ENCODE data around the gene ASCC2.
"Not testable (repeated sequence)": the region's sequence is repeated elsewhere in the genome, so short reads cannot be mapped to it uniquely, and the experiment has no call there.

ASCC2 gene, protein sequence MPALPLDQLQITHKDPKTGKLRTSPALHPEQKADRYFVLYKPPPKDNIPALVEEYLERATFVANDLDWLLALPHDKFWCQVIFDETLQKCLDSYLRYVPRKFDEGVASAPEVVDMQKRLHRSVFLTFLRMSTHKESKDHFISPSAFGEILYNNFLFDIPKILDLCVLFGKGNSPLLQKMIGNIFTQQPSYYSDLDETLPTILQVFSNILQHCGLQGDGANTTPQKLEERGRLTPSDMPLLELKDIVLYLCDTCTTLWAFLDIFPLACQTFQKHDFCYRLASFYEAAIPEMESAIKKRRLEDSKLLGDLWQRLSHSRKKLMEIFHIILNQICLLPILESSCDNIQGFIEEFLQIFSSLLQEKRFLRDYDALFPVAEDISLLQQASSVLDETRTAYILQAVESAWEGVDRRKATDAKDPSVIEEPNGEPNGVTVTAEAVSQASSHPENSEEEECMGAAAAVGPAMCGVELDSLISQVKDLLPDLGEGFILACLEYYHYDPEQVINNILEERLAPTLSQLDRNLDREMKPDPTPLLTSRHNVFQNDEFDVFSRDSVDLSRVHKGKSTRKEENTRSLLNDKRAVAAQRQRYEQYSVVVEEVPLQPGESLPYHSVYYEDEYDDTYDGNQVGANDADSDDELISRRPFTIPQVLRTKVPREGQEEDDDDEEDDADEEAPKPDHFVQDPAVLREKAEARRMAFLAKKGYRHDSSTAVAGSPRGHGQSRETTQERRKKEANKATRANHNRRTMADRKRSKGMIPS

DNA sequence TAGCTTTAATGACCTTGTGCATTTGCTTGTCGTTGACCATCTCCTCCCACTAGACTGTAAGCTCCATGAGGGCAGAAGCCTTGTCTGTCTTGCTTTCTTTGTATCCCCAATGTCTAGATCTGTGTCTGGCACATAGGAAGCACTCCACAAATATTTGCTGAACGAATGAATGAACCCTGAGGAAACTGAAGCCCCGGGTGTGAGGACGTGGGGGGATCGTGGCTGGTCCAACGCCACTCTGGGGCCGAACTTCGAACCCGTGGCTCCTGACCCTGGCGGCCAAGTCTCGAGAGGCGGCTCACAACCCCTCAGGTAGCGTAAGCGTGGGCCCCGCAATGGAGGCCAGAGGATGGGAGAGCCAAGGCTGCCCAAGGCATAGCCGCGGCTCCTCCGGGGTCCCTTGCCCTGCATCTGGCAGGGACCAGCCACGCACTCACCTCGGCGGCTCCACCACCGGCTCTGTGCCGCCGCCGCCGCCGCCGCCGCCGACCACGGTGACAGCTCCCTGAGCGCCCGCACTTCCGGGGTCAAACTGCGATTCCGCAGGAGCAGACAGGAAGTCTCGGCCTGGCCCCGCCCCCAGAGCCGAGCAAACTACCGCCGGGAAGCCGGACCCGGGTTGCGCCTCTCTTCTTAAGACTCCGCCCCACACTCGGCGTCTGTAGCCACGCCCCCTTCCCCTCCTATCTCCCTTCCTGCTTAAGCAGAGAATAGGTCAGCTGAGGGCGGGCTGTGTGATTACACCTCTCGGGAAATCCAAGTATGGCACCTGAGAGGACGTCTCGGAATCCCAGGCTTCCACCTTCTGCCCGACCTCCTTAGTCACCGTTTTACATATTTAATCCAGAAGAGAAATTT lies at the start of gene ASCC2:
Gene ASCC2, minus strand, starts transcription at position 534 of the 858 bp plus-strand sequence. CDS start 5,949 bp downstream, outside the sequence.
- FAIRE-seq: peak; percentile 92

DNA sequence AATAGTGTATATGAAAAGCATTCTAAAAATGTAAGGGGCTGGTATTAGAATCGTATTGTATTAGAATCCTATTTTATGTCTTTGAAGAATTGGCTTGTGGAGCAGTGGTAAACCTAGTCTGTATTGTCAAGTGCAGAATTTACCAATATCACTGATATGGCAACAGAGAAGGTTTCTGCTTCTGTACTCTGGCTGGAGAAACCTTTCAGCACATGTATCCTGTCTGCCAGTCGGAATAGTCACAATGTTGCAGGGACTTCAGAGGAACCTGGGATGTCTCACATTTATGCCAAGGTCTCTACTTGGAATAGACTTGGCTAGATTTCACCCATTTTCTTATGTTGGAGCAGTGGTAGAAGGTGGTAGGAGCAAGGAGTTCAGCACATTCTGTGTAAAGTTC lies 49.3 kb upstream of the ASCC2 start:
- FAIRE-seq: no peak

DNA sequence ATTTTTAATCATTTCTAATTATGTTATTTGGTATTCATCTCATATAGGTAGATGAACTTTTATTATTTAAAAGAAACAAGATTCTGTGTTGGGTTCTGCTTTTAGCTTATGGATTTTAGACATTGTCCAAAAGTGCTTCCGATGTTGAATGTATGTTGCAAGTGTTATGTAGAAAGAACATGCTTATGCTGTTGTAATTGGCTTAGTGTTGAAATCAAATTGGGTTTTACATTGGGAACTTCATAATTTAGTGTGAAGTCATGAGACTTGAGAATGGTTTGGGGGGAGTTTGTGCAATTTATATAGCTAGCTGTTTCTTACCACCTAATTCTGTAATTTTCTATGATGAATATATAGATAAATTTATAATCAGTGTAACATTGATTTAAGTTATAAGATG lies 48.5 kb upstream of the ASCC2 start:
- peak; percentile 21 for FAIRE-seq

DNA sequence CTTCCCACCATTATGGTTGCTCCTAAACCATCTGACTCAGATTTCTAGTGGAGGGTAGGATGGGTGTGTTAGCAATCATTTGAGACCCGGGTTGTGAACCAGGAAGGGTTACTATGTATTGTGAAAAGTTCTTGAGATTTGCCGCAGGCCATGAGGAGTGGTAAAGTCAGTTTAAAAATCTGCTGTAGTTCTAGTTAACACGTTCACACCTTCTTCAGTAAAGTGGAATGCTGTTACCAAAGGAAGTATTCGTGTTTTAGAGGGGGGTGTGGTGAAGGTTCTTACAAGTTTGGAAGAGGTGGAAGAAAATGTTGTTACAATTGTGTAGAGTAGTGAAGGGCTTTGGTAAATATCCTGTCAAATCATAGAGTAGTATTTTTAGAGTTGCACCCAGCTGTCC lies 47.5 kb upstream of the ASCC2 start:
- no peak for FAIRE-seq

DNA sequence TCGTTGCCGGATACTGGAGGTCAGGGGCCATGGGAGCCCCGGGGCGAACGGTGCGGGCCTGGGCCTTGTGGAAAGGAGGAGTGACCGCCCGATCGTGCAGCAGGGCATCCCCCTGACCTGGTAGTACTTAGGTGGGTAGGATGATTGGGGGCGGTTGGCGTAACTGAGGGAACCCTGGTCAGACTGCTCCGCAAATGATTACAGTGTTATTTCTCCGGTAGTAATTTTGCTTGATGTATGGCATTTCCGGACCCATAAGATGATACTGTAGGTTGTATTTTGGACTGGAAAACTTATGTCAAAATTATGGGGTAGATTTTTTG lies 45.7 kb upstream of the ASCC2 start:
- no peak for FAIRE-seq

DNA sequence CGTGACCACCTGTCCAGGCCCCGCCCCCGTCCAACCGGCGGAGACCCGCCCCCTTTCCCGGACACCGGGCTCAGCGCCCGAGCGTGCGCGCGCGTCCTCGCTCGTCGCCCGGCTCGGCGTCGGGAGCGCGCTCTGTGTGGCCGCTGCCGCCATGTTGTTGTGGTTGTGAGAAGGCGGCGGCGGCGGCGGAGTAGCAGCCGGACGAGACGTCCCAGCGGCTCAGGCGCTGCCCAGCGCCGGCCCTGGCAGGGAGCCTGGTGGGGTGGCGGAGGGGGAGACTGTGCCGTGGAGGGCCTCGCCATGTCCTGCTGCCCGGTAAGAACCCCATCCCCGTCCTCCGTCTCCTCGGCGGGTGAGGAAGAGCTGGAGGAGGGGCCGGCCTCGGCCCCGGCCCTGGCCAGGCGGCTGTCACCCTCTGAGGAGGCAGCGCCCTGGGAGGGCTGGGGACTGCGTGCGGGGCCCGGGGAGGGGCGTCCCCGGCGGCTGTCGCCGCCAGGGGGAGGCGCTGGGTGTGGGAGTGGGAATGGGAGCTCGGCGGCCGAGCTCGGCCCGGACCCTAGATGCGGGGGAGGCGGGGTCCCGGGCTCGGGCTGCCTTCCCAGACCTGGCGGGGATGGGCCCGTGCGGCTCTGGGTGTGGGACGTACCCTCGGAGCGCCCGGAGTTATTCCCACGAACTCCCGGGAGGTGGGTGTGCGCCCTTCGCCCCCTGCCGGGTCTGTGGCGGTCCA lies 45.1 kb upstream of the ASCC2 start, which contains the start of gene MTMR3:
Gene MTMR3, plus strand, starts transcription at position 130 of the 730 bp plus-strand sequence. CDS start 87,886 bp downstream, outside the sequence.
- FAIRE-seq: peak; percentile 51

DNA sequence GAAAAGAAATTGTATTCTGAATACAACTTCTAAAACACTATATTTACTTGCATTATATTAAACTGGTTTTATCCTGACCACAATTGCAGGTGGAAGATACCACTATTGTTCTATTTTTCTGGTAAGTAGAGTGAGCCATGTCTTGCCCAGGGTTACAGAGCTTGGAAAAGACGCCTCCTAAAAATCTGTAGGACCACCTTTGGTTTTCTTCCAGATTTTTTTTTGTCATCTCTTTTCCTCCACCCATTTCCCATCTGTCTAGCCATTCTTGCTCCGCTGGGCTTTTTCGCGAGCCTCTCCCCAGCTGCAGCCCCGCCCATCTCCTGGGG lies 44.6 kb upstream of the ASCC2 start:
- FAIRE-seq: no peak

DNA sequence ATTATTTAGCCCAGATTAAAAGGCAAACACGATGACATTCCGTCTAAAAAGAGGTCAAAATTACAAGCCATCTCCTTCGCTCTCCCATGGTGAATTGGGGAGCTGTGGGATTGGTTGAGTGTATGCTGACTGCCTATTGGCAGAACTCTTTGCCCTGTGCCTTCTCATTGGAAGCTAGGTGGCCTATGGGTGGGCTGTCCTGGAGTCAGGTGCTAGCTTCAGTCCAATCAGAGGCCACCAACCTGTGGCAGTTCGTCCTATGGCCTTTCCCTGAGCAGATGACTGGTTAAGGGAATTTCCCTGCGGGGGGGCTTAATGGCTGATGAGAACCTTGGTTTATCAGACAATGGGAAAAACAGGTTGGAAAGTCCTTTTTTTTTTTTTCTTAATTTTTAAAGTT lies 41.7 kb upstream of the ASCC2 start:
- no peak for FAIRE-seq

DNA sequence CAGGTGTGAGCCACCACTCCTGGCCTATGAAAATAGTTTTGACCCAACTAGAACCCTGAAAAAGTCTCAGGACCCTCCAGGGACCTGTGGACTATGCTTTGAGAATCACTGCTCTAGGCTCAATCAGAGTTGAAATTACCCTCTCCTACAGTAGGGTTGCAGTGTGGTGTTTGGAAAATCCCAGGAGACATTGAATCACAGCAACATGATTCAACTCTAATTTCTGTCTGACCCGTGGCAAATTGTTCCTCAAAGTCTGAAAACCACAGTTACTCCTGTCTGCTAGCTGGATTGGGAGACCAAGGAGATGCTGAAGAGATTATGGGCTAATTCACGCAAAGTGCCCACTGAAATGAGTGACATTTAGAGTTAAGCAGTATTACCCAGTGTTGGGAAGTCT lies 39.5 kb upstream of the ASCC2 start:
- FAIRE-seq: no peak

DNA sequence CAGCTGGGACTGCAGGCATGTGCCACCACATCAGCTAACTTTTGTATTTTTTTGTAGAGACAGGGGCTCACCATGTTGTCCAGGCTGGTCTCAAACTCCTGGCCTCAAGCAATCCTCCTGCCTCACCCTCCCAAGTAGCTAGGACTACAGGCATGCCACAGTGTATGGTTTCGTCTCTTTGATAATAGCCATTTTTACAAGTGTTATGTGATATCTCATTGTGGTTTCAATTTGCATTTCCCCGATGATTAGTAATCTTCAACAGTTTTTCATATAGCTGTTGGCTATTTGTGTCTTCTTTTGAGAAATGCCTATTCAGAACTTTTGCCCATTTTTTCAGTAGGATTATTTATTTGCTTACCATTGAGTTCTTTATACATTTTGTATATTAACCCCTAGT lies 35.9 kb upstream of the ASCC2 start:
- FAIRE-seq: no peak

DNA sequence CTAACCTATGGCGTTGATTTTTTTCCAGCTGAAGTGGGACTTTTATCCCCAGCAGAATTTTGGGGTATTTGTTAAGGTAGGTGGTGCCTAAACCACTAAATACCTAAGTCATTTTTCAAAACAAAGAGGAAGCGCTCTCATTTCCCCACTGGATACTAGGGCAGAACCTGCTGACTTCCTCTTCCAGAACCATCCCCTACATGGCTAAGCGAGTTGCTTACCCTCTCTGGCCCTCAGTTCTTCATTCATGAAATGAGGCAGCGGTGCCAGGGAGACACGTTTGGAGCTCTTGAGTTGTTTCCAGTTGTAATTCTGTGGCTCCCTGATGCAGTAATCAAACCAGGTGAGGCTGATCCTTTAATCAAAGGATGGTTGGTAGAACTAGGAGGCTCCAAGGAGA lies 34.9 kb upstream of the ASCC2 start:
- FAIRE-seq: no peak

DNA sequence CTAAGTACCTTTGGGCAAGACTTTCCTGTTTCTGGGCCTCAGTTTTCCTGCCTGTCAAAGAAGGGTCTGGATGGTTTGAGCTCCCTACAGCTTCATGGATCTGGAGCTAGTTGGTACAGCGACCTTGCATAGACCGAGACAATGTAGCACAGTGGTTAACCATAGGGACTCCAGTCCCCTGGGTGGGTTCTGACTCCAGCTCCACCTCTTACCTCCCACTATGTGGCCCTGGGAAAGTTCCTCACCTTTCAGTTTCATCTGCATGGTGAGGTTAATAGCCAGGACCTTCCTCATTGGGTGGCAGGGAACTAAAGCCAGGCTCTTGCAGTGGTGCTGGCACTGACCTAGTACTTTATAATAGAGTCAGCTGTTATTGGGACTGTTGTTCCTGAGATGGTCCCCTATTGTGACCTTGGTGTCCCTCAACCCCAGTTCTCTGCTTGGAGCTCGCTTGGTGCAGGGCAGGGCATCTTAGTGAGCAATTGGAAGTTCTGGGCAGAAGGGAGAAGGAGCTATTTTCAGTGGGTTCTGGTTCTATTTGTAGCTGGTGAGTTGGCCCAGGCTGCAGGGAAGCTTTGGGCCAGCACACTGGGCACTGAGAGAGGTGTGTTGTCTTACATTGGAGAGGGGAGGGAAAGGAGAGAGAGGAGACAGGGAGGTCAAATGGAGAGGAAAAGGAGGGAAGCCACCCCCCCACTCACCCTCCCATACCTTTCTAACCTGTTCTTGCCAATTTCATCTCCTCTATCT lies 34.2 kb upstream of the ASCC2 start:
- no peak for FAIRE-seq

DNA sequence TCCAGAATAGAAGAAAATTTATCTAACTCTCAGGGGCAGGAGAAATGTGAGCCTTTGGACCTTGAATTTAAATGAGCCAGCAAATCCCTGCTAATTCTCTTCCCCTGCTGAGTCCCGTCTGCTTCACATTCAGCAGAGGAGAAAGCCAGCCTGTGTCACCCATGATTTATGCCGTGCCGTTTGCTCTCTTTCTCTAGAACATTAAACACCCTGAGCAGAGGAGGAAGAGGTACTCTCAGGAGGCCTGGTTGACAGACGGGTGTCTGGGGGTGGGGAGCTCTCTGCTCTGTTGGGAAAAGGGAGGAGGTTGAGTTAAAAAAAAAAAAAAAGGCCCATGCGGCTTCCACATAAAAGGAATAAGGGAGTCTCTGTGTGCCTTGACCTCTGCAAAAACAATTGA lies 33.6 kb upstream of the ASCC2 start:
- no peak for FAIRE-seq

DNA sequence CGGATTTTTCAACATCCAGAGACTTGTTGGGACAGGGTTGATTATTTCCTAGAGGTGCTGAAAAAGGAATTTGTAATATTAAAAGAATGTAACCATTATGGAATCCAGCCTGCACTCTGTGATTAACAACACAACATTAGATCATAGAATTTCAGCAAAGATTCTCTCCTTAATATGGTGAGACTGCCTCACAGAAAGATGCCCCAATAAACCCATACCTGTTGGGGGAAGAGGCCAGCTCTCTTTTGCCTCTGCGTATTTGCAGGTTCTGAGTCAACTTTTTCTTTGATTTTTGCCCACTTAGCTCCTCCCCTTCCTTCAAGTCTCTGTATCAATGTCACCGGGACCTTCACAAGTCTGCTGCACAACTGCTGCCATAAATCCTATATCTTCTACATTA lies 32.5 kb upstream of the ASCC2 start:
- no peak for FAIRE-seq

DNA sequence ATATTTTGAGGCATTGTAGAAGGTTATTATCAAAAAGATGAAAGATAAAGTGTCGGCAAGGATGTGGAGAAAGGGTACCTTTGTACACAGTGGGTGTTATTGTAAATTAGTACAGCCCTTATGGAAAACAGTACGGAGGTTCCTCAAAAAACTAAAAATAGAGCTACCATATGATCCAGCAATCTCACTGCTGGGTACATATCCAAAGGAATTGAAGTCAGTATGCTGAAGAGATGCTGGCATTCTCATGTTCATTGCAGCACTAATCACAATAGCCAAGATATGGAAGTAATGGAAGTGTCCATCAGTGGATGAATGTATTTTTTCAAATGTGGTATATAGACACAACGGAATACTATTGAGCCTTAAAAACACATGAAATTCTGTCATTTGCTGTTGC lies 29.8 kb upstream of the ASCC2 start:
- no peak for FAIRE-seq

DNA sequence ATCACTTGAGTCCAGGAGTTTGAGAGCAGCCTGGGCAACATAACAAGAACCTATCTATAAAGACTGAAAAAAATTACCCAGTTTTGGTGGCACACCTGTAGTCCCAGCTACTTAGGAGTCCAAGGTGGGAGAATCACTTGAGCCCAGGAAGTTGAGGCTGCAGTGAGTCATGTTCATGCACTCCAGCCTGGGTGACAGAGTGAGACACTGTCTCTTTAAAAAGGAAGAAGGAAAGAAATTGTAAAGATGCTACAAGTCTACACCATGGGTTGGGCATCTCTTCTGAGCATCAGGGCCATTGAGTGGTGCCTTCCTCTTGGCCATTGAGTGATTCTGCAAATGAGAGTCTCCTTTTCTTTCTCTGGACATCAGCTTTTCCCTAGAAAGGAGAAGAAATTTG lies 29.2 kb upstream of the ASCC2 start:
- FAIRE-seq: no peak

DNA sequence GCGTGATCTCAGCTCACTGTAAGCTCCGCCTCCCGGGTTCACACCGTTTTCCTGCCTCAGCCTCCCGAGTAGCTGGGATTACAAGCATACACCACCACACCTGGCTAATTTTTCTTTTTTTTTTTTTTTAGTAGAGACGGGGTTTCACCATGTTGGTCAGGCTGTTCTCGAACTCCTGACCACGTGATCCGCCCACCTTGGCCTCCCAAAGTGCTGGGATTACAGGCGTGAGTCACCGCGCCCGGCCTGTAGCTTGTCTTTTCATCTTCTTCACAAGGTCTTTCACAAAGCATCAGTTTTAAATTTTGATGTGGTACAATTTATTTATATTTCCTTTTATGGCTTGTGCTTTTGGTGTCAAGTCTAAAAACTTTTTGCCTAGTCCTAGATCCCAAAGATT lies 27.5 kb upstream of the ASCC2 start:
- FAIRE-seq: not testable (repeated sequence)

DNA sequence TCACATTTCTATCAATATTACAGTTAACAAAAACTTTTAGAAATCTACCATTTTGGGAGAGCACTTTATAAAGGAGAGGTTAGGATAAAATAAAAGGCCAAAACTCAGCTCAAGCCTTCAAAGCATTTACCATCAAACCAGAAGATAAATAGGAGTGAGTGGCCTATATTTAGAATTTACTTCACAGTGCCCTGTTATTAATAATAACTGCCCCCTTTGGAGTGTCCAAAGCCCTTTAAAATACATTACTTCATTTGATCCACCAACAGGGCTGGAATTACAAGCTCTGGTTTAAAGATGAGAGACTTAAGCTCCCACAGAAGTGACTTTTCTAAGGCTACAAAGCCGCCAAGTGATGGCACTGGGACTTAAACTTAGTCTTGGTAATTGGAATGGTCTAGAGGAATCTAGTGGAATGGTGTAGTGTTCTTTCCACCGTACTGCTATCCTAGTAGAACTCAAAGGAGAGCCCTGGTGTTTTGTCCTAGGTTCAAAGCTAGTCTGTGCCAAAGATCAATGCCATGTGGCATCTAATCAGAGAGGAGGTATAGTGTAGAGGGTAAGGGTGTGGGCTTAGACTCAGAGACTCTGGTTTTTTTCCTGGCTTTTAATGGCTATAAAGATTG lies 23.7 kb upstream of the ASCC2 start:
- no peak for FAIRE-seq

DNA sequence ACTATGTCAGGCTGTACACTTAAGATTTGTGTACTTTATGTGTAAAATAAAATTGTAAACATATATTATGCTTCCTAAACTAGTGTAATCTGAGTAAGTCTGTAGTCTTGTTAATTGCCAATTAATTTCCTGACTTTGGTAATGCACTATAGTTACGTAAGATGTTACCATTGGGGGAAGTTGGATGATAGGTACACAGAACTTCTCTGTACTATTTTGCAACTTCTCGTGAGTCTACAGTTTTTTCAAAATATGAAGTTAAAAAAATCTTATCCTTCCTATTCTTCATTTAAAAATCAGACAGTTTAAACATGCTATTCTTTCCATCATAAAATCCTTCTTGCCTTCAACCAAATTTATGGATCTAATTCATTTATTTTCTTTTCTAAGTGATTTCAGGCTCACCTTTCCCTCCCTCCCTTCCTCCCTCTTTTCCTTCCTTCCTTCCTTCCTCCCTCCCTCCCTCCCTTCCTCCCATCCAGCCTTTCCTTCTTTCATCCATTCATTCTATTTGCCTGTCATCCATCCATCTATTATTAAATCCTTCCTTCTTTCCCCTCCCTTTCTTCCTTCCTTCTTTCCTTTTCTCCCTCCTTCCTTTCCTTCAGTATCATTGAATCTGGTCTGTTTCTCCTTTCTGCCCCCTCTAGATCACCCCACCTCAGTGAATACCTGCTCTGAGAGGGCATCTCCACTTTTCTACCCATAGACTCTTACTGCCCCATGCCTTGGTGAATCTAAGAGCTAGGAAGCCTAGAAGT lies 22.1 kb upstream of the ASCC2 start:
- no peak for FAIRE-seq

DNA sequence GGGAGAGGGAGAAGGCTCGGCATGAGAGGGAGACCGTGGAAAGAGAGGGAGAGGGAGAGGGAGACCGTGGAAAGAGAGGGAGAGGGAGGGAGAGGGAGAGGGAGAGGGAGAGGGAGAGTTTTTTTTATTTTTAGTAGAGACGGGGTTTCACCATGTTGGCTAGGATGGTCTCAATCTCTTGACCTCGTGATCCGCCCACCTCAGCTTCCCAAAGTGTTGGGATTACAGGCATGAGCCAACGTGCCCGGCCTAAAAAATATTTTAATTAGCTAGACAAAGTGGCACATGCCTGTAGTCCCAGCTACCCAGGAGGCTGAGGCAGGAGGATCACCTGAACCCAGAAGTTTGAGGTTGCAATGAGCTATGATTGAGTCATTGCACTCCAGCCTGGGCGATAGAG lies 21.0 kb upstream of the ASCC2 start:
- FAIRE-seq: not testable (repeated sequence)

DNA sequence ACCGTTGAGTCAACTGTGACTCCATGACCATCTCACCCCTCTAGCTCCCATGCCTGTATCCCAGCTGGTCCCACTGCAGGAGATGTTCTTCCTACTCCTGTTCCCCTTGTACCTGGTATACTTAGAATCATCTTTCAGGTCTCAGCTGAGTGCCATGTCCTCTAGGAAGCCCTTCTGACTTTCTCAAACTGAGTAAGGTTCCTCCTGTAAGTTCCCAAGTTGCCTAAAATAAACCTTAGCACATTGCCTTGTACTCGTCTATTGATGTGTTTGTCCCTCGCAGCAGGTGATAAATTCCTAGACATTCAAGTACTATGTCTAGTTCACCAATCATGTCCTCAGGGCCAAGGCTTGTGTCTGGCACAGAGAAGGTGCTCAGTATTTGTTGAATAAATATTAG lies 18.4 kb upstream of the ASCC2 start:
- no peak for FAIRE-seq

Data from A204.1 (cell line).